NCI-H1105 treated with DMSO at 0.1 percent for 48 hours (cell line): ENCODE data around the gene SLC22A23.
A peak's percentile ranks its signal among the peaks of the same experiment; 100 is the strongest.

Experiments used
- DNase-seq: peaks from one replicate; lab custom pipeline; 2025; lab: John Stamatoyannopoulos, UW

SLC22A23 gene

DNA sequence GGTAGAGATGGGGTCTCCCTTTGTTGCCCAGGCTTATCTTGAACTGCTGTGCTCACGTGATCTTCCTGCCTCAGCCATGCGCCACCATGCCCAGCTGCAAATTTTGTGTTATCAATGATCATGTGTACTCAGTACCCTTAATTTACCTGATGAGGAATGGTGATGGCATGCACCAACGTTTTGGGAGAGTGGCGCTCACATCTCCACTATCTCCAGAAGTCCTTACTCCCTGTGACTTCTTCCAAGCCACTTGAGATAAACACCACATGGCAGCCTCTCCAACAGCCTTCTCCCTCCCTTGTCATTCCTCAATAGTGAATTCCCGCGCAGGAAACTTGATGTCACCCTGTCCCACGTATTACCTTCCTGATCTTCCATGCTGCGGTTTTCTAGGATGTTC lies 140.0 kb downstream of the SLC22A23 start:
- no peak for DNase-seq

DNA sequence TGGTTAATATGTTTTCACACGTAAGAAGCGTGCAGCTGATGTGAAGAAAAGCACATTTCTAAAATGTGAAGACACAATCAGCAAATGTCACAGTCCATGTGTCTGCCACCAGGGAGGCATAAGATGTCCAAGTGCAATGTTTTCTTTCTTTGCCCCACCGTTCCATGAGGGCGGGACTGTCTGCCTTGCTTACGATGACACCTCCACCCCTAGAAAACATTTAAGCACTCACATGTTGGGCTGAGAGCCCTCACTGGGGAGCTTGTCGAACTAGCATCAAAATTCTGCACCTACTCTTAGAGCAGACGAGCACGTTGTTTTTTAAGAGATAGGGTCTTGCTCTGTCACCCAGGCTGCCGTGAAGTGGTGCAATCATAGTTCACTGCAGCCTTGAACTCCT lies 140.5 kb downstream of the SLC22A23 start:
- DNase-seq, result no peak

DNA sequence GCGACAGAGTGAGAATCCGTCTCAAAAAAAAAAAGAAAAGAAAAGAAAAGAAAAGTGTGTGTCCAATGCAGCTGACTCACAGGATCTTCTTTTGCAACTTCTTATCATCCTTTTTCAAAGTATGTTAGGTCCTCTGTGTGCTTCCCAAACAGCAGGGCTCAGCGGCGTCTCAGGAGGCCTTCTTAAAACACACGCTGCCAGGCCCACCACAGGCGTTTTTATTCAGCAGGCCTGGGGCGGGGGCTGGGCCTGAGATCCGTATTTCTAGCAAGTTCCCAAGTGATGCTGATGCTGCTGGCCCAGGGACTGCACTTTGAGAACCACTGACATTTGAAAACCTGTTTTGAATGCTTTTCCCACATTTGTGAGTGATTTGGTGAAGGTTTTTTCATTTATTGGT lies 141.0 kb downstream of the SLC22A23 start:
- DNase-seq, result no peak

DNA sequence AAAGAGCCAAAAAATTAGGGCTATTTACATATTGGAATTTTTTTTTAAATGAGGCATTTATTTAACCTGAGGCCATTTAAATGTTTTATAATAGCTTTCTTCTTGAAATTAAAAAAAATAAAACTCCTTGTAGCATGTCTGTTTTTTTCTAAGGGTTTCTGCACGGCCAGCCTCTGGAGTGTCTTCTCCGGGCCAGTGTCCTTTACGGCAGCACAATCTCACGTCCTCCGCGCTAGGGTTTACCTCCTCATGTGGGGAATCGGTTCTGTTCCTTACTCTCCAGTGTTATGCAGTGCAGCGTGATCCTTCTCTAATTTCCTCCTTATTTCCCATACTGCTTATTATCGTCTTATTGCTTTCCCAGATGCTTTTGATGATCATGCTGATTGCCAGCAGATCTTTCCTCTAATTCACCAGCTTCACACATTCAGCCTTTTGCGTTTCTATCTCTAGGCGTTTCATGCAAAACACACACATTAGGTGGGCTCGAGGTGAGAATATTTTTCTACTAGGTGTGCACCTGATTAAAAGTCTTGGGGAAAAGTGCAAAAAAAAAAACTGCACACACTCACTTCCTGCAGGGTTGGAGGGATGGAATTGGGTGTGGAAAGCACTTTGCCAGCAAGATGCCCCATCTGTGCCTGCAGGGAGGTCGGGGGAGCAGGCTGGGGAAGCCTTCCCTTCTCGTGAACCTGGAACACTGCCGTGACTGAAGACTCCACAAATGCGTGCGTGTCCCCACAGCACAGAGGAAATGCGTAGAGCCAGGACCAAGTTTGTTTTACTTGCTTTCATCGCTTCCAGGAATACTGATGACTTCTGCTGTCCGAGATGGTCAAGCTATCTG lies 142.0 kb downstream of the SLC22A23 start:
- DNase-seq, result no peak

DNA sequence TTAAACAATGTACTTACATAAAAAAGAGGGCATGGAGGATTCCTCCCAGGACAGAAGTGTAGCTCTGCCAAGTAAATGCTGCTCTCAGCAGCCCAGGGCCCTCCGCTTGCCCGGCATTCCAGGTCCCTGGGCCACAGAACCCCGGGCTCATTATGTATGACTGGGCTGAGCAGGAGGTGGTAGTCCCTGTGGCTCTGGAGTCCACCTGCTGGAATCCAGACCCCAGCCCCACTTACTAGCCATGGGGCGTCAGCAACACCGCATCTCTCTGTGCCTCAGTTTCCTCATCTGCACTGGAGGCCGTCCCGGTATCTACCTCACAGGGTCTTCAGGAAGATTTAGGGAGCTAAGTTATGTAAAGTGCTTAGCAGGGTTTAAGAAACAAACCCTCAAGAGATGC lies 142.7 kb downstream of the SLC22A23 start:
- DNase-seq, result no peak

GRCh38 chr6:3312604-3313231 lies 144.1 kb downstream of the SLC22A23 start:
- DNase-seq, result no peak

DNA sequence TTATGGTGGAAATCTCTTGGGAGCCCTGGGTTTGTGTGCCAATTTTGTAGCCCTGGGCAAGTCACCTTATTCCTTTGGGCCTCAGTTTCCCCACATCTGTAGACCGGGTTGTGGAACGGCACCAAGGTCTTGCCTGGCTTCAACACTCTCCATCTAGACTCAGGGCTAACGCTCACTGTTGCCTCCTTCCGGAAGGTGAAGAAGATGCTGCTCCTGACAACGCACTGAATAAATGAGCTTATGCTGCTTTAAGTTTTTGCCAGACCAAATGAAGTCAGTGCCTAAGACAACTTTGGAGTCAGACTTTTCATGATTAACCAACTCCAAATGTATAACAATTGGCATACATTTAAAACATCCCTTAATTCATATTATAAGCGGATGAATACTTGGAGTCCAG lies 145.0 kb downstream of the SLC22A23 start:
- DNase-seq, result no peak

DNA sequence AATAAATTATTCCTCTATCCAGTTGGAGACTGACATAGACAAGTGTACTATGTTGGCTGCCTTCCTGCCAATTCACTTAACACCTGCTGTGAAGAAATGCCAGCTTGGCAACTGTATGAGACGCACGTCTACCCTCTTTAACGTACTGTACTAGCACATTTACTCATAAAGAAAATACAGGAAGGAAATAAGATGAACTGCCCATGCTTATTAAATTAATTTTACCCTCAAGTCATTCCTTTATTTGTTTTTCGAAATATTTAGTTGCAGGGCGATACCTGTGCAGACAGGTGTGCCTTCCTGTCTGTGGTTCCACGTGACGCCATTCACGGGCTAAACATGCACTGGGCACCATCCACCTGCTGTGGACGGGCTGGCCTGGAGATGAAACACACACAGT lies 146.1 kb downstream of the SLC22A23 start:
- peak; percentile 82 for DNase-seq

GRCh38 chr6:3310051-3310448 lies 146.8 kb downstream of the SLC22A23 start:
- DNase-seq, result no peak

- peak; percentile 96 for DNase-seq
Measured at GRCh38 chr6:3309391-3310050, 147.3 kb downstream of the SLC22A23 start.

- peak; percentile 7 for DNase-seq
Measured at GRCh38 chr6:3308106-3308505, 148.7 kb downstream of the SLC22A23 start.

GRCh38 chr6:3307436-3307835 lies 149.4 kb downstream of the SLC22A23 start:
- no peak for DNase-seq

- peak; percentile 58 for DNase-seq
Measured at GRCh38 chr6:3306848-3307247, 150.0 kb downstream of the SLC22A23 start.

GRCh38 chr6:3305831-3306230 lies 151.0 kb downstream of the SLC22A23 start:
- no peak for DNase-seq

DNA sequence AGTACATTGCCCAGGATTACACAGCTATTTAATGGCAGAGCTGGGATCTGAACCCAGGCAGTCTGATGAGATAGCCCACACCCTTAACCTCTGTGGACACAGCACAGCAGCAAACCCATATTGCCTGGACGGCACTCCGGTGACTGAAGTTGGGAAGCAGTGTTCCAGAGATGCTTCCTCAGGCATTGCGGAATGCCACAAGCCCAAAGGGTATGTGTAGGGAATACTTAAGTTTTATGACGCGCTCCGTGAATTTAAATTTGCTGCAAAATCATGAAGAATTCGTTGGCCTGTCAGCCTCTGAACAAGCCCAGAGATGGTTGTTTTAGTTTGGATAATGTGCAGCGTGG lies 151.7 kb downstream of the SLC22A23 start:
- DNase-seq, result no peak

DNA sequence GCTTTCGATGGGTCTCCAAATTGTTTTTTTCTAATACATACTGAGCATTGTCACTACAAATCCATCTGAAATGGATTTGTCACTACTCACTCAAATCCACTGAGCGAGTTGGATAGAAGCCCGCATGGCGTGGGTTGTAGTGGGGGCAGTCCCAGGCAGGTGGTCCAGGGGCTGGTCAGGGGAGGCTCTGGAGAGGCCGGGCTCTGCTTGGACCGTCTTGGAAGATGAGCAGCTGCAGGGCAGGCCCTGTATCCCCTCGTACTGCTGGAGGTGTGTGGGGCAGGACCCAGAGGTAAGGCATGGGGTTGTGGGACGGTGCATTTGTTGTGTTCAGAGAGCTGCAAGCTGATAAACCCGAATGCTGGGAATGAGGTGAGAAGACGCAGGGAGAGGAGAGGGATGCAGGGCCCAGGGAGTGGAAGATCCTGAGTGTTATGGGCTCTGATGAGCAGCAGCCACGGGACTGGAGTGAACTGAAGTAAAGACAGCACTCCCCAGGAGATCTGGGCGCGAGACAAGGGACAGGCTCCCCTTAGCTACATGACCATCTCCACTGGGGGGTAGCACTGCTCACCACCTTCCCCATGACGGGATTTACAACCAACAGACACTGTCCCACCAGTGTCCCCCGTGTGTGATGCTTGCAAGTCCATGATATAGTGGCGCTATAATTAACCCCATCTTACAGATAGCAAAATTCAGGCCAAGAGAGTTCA lies 152.2 kb downstream of the SLC22A23 start:
- no peak for DNase-seq

DNA sequence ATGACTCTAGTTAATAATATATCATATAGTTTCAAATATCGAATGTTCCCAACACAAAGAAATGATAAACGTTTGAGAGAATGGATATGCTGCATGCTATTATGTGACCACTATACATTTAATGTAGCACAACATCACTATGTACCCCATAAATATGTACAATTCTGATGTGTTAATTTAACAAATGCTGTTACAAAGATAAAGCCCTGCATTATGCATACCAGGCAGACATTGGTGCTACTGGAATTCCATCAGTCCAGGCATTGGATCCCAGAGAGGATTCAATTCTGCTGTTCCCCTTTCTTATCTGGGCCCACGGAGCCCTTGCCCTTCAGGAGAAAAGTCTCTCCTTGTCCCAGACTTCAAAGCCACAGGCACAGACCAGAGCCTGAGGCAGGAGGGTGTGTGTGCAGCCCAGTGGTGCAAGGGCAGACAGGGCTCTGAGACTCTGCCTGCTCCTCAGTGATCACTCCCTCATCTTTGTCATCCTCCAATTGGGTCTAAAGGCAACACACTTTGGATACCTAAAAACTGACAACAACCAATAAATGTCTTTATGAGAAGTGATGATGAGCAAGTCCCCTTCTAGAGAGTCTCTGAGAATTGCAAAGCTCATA lies 152.9 kb downstream of the SLC22A23 start:
- no peak for DNase-seq

DNA sequence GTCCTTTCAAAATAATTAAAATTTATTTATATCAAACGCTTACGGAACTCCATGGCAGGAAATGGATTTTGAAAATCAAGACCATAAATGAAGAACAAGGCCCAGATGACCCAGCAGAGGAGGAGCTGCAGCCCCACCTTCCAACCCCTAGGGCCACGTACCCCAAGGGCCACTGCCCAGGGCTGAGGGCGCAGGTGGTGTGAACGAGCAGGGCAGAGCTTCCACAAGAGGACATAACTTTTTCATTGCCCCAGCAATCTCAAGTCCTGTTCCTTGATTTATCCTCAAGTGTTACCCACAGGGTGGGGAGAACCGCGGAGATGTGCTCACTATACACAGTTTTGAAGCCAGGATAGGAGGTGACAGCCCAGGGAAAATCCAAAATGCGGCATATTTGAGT lies 155.3 kb downstream of the SLC22A23 start:
- no peak for DNase-seq

- no peak for DNase-seq
Measured at GRCh38 chr6:3299221-3299620, 157.6 kb downstream of the SLC22A23 start.

DNA sequence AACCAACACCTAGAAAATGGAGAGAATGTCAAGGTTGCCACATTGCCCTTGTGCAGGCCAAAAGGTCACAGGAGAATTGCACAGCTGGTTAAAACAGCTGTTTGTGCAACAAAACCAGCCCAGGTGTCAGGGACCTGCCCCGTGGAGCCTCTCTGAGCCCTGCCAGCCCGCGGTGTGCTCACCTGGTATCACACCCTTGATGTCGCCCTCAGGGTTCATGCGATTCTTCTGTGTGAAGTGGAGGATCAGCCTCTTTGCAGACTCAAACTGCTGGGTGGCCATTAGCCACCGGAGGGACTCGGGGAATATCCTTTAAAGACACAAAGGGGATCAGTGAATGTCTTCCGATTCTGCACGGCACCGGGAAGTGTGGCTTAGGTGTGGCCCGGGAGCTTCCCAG lies 158.9 kb downstream of the SLC22A23 start:
- DNase-seq, result no peak

GRCh38 chr6:3297006-3297405 lies 159.8 kb downstream of the SLC22A23 start:
- no peak for DNase-seq

GRCh38 chr6:3296537-3296936 lies 160.3 kb downstream of the SLC22A23 start:
- no peak for DNase-seq
